Suprapubic skin (tissue), 4 donors: ENCODE results near the gene HS6ST1. TPM values are rescaled to one million over a fixed set of nuclear protein-coding genes. Genes with fewer than 3 reads are reported as not detected.
A peak's percentile ranks its signal among the peaks of the same experiment; 100 is the strongest.

Experiments
- DNase-seq, 2 donors: peaks; one replicate each; pipeline ENCODE4 v3.0.0-alpha.2; 2019; ENCODE audit warnings: low spot score in 2 of 2
- H3K27ac ChIP-seq: fragments of 200-600 bp; sonication (generic); one replicate; pipeline ENCODE4 v1.5.1; 2019
- H3K27me3 ChIP-seq: fragments of 200-600 bp; sonication (generic); one replicate; pipeline ENCODE4 v1.5.1; 2019
- H3K36me3 ChIP-seq: fragments of 200-600 bp; sonication (generic); one replicate; pipeline ENCODE4 v1.5.1; 2019
- H3K4me1 ChIP-seq: fragments of 200-600 bp; sonication (generic); one replicate; pipeline ENCODE4 v1.5.1; 2019
- H3K4me3 ChIP-seq: fragments of 200-600 bp; sonication (generic); one replicate; pipeline ENCODE4 v1.5.1; 2019; ENCODE audit warnings: mild to moderate bottlenecking
- H3K9me3 ChIP-seq: fragments of 200-600 bp; sonication (generic); one replicate; pipeline ENCODE4 v1.5.1; 2019
- EP300 ChIP-seq: sonication (generic); formaldehyde crosslinking; IDR thresholded peaks from one replicate; pipeline ENCODE4 v1.6.1; 2017; ENCODE audit warnings: antibody characterized with exemption
- POLR2A ChIP-seq, 2 donors: fragments of 450-650 bp; IDR thresholded peaks; one replicate each; pipeline ENCODE4 v1.6.1; 2017; ENCODE audit warnings: antibody characterized with exemption in 2 of 2, mild to moderate bottlenecking in 2 of 2, moderate library complexity in 2 of 2
- POLR2AphosphoS5 ChIP-seq, 3 donors: sonication (generic); formaldehyde crosslinking; IDR thresholded peaks; one replicate each; pipeline ENCODE4 v1.6.1; 2017; ENCODE audit warnings: antibody characterized with exemption in 3 of 3
- WGBS: methylation state at CpG from one replicate; pipeline ENCODE4 v1.1.5; 2018; 5-methylcytosine and 5-hydroxymethylcytosine counted together
- total RNA-seq, 4 donors: library from RNA; depleted of rRNA; stranded (reverse); fragments of >200 nt; gene quantifications; one replicate each; pipeline ENCODE4 v1.1.0, GENCODE V29; 2016
- TF ChIP-seq, protein P1 (sequence below), 2 donors: fragments of 200-600 bp in 1 of 2; fragments of 450-650 bp in 1 of 2; sonication (generic) in 1 of 2; IDR thresholded peaks; one replicate each; pipeline ENCODE4 v1.5.1; 2016 to 2019; ENCODE audit warnings: antibody characterized with exemption in 2 of 2, mild to moderate bottlenecking in 1 of 2, moderate library complexity in 1 of 2

The HS6ST1 gene
- total RNA-seq, 4 donors from 2014 or later, result 55.7 to 75.0 (median 67.3) TPM

DNA sequence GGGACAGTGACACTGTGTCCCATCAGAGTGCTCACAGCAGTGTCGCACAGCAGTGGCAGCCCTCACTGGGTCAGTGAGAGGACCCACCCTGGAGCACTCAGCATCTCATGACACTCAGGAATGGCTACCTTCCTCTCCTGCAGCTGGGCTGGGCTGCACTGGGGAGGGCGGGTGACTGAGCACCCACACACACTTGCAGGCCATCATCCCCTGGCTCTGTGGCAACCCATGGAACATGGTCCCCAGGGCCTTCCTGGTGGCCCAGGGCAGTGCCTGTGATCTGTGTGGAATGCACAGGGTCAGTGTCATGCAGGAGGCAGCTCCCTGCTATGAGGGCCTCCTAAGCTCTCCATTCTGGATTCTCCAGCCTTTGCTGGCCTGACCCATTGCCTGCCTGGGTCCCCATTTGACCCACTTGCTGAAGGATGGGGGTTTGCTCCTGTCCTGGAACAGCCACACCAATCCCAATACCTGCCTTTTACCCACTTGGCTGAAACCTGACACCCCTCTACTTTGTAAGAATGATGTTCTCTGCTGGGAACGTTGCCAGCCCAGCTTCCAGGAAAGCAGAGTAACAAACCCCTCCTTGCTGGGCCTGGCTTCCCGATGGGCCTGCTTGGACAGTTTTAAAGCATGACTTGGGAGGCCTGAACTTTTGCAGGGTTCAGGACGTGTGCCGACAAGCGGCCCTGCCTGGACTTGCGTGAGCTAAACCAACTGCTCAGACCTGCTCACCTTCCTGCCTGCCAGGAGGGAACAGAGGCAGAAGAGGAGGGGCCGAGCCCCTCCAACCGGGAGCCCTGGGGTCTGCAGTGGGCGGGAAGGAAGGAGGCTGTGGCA is 13.7 kb downstream of the HS6ST1 start:
- no peaks in the 10 kb centered on the region for H3K27me3 ChIP-seq
- peak overlapping the region; percentile 86 for H3K27ac ChIP-seq
- 25% methylated on average over 11 of the region's 11 CpGs for WGBS
- TF ChIP-seq EP300 (no peak), POLR2AphosphoS5 (IDR thresholded peaks at IDR 0.05) (peak in 2 of 3 donors; percentile 25 to 86)
- peaks cover 94% of the 10 kb centered on the region for H3K4me1 ChIP-seq
- peak in 1 of 2 donors; percentile 89 for DNase-seq
- H3K4me3 ChIP-seq, result peak overlapping the region; percentile 19
- no peaks in the 10 kb centered on the region for H3K9me3 ChIP-seq
- H3K36me3 ChIP-seq, result no peaks in the 10 kb centered on the region

DNA sequence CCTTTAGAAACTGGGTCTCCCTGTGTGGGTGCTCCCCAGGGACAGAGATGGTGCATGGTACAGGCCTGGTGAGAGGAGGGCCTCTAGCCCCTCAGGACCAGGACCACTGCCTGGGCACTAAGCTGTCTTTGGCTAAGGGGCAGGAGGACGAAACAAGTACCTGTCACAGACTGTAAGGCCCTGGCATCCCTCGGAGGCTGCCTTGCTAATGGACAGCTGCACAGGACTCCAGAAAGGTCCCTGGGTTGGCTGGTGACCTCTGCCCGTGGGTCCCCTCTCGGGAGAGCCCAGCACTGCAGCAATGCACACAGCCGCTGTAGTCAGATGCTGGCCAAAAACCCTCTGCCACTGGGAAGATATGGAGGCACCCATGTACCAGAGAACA is 14.3 kb downstream of the HS6ST1 start:
- Histone ChIP-seq H3K4me1 (peaks cover 96% of the 10 kb centered on the region), H3K27me3 (no peaks in the 10 kb centered on the region), H3K27ac (peak overlapping the region; percentile 86), H3K36me3 (no peaks in the 10 kb centered on the region), H3K4me3 (no peak overlapping the region), H3K9me3 (no peaks in the 10 kb centered on the region)
- TF ChIP-seq EP300 (no peak), POLR2AphosphoS5 (IDR thresholded peaks at IDR 0.05) (no peak), POLR2A (IDR thresholded peaks at IDR 0.05) (no peak)
- TF ChIP-seq, protein P1, sequence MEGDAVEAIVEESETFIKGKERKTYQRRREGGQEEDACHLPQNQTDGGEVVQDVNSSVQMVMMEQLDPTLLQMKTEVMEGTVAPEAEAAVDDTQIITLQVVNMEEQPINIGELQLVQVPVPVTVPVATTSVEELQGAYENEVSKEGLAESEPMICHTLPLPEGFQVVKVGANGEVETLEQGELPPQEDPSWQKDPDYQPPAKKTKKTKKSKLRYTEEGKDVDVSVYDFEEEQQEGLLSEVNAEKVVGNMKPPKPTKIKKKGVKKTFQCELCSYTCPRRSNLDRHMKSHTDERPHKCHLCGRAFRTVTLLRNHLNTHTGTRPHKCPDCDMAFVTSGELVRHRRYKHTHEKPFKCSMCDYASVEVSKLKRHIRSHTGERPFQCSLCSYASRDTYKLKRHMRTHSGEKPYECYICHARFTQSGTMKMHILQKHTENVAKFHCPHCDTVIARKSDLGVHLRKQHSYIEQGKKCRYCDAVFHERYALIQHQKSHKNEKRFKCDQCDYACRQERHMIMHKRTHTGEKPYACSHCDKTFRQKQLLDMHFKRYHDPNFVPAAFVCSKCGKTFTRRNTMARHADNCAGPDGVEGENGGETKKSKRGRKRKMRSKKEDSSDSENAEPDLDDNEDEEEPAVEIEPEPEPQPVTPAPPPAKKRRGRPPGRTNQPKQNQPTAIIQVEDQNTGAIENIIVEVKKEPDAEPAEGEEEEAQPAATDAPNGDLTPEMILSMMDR (IDR thresholded peaks at IDR 0.05), result no peak
- 93% methylated on average over 3 of the region's 5 CpGs for WGBS
- DNase-seq, result no peak

DNA sequence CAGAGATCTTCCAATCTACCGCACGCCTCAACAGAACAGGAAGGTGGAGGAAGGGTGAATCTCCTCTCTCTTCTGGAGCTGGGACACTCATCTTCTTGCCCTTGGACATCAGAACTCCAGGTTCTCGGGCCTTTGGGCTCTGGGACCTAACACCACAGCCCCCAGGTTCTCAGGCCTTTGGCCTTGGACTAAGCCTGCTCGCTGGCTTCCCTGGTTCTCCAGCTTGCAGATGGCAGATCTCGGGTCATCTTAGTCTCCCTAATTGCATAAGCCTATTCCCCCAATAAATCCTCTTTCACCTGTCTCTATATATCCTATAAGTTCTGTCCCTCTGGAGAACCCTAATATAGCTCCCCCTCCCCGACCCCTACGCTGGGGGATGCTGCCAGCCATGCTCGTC is 14.8 kb downstream of the HS6ST1 start:
- no peaks in the 10 kb centered on the region for H3K9me3 ChIP-seq
- no peak for TF ChIP-seq EP300
- no peak for TF ChIP-seq POLR2A (IDR thresholded peaks at IDR 0.05)
- TF ChIP-seq POLR2AphosphoS5 (IDR thresholded peaks at IDR 0.05), result no peak
- TF ChIP-seq, protein P1 (IDR thresholded peaks at IDR 0.05), result no peak
- no peak overlapping the region for H3K27ac ChIP-seq
- no peaks in the 10 kb centered on the region for H3K27me3 ChIP-seq
- peaks cover 97% of the 10 kb centered on the region for H3K4me1 ChIP-seq
- no peaks in the 10 kb centered on the region for H3K36me3 ChIP-seq
- no peak overlapping the region for H3K4me3 ChIP-seq
- no peak for DNase-seq
- 93% methylated on average over 8 of the region's 8 CpGs for WGBS

DNA sequence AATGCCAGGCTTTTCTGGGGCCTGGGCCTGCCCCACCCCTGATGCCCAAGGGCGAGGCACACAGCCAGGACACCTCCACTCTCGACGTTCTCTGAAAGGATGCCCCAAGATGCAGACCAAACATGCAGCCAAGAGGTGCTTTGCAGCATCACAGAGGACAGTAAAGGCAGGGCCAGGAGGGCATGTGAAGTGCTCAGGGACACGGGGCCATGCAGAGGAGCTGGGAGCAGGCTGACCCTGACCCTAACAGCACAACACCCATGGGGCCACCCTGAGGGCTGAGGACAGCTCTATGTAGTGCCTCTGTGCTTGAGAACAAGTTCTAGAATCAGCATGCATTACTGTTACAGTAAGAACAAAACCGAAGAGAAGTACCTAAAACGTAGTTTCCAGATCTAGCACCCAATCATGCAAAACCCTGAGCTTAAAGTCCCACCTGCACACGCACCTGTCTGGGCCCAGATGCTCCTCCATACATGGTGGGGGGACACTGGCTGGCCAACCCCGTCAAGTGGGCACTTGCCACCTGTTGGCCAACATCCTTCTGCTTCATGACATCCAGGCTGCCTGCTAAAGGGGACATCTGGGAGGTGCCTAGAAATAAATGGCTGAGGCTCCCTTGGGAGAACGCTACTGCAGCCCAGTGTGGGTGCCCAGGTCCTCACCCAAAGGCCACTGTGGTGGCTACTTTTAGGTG is 15.4 kb downstream of the HS6ST1 start:
- TF ChIP-seq EP300 (no peak), POLR2AphosphoS5 (IDR thresholded peaks at IDR 0.05) (no peak), POLR2A (IDR thresholded peaks at IDR 0.05) (no peak)
- TF ChIP-seq, protein P1 (IDR thresholded peaks at IDR 0.05), result no peak
- H3K9me3 ChIP-seq, result no peaks in the 10 kb centered on the region
- H3K27me3 ChIP-seq, result no peaks in the 10 kb centered on the region
- no peak overlapping the region for H3K4me3 ChIP-seq
- no peaks in the 10 kb centered on the region for H3K36me3 ChIP-seq
- WGBS, result 75% methylated on average over 8 of the region's 9 CpGs
- DNase-seq, result no peak
- peaks cover 93% of the 10 kb centered on the region for H3K4me1 ChIP-seq
- H3K27ac ChIP-seq, result no peak overlapping the region

DNA sequence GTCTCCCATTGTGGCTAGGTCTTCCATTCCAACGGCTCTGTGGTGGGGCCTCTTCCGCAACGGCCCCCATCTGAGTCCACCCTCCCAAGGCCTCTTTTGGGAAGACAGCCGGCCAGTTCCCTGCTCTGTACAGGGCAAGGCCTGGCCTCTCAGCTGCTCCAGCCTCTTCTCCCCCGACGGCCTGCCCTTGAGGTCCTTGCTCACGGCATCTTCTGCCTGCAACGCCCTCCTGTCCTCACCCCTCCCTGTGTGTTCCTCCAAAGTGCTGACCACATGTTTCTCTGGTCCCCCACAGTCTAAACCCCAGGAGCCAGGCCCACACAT is 16.0 kb downstream of the HS6ST1 start:
- Histone ChIP-seq H3K27me3 (no peaks in the 10 kb centered on the region), H3K4me3 (no peak overlapping the region), H3K27ac (no peak overlapping the region), H3K9me3 (no peaks in the 10 kb centered on the region), H3K36me3 (no peaks in the 10 kb centered on the region), H3K4me1 (peaks cover 87% of the 10 kb centered on the region)
- 71% methylated on average over 8 of the region's 8 CpGs for WGBS
- no peak for DNase-seq
- TF ChIP-seq, protein P1 (IDR thresholded peaks at IDR 0.05), result no peak
- no peak for TF ChIP-seq POLR2A (IDR thresholded peaks at IDR 0.05)
- no peak for TF ChIP-seq EP300
- TF ChIP-seq POLR2AphosphoS5 (IDR thresholded peaks at IDR 0.05), result no peak
